ENCODE data around the gene RIMBP2.

Gene RIMBP2

DNA sequence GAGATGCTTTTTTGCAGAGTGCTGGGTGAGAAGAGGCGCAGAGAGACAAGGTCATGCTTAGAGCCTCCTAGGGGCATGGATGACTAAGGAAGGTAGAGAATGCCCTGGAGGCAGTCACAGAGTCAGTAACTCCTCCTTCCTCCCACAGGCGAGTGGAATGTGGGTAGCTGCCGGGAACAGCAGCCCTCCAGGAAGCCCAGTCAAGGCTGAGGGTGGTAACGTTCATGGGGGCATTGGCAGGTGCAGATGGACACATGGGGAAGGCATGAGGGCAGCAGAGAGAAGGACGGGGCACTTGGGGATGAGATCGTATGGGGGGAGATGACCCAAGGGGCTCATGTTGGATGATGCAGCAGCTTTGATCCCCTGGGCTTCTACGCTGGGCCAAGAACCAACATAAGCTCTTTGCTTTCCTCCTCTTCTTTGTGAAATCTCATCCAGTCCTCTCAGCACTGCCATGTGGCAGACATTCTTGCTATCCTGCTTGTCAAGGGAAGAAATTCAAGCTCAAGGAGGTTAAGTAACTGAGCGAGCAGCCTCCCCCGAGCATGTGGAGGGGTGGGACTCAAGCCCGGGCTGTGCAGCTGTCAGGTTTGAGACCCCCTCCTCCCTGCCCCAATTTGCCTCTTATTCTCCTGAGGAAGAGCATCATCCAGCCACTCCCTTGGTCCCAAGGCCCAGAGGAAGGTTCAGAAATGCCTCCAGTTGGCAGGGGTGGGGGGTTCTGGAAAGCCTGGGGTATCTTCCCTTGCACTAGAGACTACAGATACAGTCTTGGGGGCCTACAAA is 190.5 kb downstream of the RIMBP2 start:
- no peak for TF ChIP-seq POLR2AphosphoS5 (IDR thresholded peaks at IDR 0.05; ENCODE audit: low read depth, low read length)
- TF ChIP-seq FOXP2 (optimal IDR thresholded peaks at IDR 0.05; ENCODE audit: borderline replicate concordance, extremely low read depth, extremely low read length, insufficient read depth) = no peak
- TF ChIP-seq SIN3A (IDR thresholded peaks at IDR 0.05; ENCODE audit: borderline replicate concordance, insufficient read depth, low read length) = no peak
- TF ChIP-seq TAF1 (IDR thresholded peaks at IDR 0.05; ENCODE audit: borderline replicate concordance, insufficient read depth, low read length) = no peak
- TF ChIP-seq, protein P1, sequence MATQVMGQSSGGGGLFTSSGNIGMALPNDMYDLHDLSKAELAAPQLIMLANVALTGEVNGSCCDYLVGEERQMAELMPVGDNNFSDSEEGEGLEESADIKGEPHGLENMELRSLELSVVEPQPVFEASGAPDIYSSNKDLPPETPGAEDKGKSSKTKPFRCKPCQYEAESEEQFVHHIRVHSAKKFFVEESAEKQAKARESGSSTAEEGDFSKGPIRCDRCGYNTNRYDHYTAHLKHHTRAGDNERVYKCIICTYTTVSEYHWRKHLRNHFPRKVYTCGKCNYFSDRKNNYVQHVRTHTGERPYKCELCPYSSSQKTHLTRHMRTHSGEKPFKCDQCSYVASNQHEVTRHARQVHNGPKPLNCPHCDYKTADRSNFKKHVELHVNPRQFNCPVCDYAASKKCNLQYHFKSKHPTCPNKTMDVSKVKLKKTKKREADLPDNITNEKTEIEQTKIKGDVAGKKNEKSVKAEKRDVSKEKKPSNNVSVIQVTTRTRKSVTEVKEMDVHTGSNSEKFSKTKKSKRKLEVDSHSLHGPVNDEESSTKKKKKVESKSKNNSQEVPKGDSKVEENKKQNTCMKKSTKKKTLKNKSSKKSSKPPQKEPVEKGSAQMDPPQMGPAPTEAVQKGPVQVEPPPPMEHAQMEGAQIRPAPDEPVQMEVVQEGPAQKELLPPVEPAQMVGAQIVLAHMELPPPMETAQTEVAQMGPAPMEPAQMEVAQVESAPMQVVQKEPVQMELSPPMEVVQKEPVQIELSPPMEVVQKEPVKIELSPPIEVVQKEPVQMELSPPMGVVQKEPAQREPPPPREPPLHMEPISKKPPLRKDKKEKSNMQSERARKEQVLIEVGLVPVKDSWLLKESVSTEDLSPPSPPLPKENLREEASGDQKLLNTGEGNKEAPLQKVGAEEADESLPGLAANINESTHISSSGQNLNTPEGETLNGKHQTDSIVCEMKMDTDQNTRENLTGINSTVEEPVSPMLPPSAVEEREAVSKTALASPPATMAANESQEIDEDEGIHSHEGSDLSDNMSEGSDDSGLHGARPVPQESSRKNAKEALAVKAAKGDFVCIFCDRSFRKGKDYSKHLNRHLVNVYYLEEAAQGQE (IDR thresholded peaks at IDR 0.05; ENCODE audit: insufficient read depth in 1 of 2, low read depth in 2 of 2, low read length in 2 of 2) = no peak

DNA sequence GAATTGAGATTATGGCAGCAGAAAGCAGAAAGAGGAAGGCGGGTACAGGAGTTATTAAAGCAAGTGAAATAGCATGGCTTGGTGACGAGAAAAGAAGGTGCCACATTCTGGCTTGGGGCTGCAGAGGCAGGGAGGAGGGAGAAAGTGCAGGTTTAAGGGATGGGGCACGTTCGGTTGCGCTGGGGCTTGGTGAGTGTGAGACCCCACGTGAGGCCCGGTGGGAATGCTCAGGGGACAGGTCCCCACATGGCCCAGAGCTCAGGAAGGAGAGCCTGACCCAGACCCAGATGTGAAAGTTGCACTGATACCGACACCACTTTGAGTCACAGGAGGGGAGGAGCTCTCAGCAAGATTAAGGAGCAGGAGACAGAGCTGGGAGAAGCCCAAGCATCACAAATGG is 191.3 kb downstream of the RIMBP2 start:
- TF ChIP-seq, protein P1 (IDR thresholded peaks at IDR 0.05; ENCODE audit: insufficient read depth in 1 of 2, low read depth in 2 of 2, low read length in 2 of 2) = no peak
- no peak for TF ChIP-seq FOXP2 (optimal IDR thresholded peaks at IDR 0.05; ENCODE audit: borderline replicate concordance, extremely low read depth, extremely low read length, insufficient read depth)
- TF ChIP-seq SIN3A (IDR thresholded peaks at IDR 0.05; ENCODE audit: borderline replicate concordance, insufficient read depth, low read length) = no peak

DNA sequence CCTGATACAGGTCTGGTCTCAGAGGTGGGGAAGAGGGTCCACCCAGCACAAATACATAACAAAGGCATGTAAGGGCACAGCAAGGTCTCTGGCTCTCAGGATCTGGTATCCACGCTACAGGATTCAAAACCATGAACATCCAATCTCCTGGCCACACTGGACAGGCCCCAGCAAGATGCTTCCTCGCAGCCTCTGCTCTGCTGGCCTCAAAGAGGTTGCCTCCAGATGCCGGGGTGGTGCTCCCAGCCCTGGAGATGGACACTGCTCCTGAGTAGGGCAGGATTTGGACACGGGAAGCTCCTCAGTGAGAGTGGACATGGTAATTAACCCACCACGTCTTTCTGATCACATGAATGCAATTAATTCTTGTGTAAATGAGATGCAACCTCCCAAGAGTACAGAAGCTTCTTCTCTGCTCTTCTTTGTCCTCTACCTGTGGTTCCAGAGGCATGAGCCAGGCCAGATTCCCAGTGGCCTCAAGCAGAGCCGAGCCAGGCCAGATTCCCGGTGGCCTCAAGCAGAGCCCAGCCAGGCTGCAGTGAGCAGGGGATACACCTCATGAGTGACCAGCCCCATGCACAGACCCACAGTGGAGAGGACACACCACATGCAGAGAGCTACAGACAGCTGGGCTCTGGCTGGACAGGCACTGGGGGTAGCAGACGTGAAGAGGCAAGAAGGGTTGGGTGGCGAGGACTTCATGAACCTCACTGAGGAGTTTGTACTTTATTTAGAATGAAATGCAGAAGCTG is 192.1 kb downstream of the RIMBP2 start:
- TF ChIP-seq, protein P1 (IDR thresholded peaks at IDR 0.05; ENCODE audit: insufficient read depth in 1 of 2, low read depth in 2 of 2, low read length in 2 of 2) = no peak
- TF ChIP-seq SIN3A (IDR thresholded peaks at IDR 0.05; ENCODE audit: borderline replicate concordance, insufficient read depth, low read length) (no peak), POLR2AphosphoS5 (IDR thresholded peaks at IDR 0.05; ENCODE audit: low read depth, low read length) (no peak), FOXP2 (optimal IDR thresholded peaks at IDR 0.05; ENCODE audit: borderline replicate concordance, extremely low read depth, extremely low read length, insufficient read depth) (no peak), TAF1 (IDR thresholded peaks at IDR 0.05; ENCODE audit: borderline replicate concordance, insufficient read depth, low read length) (no peak)

DNA sequence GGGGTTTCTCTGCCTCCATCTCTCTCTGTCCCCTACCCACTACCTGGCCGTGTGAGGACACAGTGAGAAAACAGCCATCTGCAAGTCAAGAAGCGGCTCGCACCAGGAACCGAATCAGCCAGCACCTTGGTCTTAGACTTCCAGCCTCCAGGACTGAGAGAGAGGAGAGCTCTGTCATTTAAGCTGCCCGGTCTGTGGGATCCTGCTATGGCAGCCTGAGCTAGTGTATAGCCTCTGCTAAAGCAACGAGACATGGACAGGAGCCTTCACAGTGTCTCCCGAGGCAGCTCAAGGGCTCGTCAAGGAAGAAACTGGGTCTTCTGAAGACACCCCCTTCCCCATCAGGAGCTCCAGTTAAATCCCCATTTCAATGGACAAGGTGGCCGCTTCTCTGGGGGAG is 192.9 kb downstream of the RIMBP2 start:
- no peak for TF ChIP-seq FOXP2 (optimal IDR thresholded peaks at IDR 0.05; ENCODE audit: borderline replicate concordance, extremely low read depth, extremely low read length, insufficient read depth)
- TF ChIP-seq POLR2AphosphoS5 (IDR thresholded peaks at IDR 0.05; ENCODE audit: low read depth, low read length) = no peak
- TF ChIP-seq TAF1 (IDR thresholded peaks at IDR 0.05; ENCODE audit: borderline replicate concordance, insufficient read depth, low read length) = no peak
- TF ChIP-seq SIN3A (IDR thresholded peaks at IDR 0.05; ENCODE audit: borderline replicate concordance, insufficient read depth, low read length) = no peak
- TF ChIP-seq, protein P1 (IDR thresholded peaks at IDR 0.05; ENCODE audit: insufficient read depth in 1 of 2, low read depth in 2 of 2, low read length in 2 of 2) = no peak

Measured in PFSK-1 (cell line).